Activated CD4-positive, CD25-positive, alpha-beta regulatory T cell treated with anti-CD3 and anti-CD28 coated beads, Interleukin-2, amount 50 U/mL, for 24 hours (primary cell): Measurements from ENCODE around the gene IGSF21.
"Not testable (repeated sequence)": the region's sequence is repeated elsewhere in the genome, so short reads cannot be mapped to it uniquely, and the experiment has no call there.

Source experiments
- ATAC-seq, 2 donors: fragments of 150-1000 bp; cut with Tn5 transposase; one replicate each; pipeline ENCODE4 v1.10.0; 2021; ENCODE audit warnings: mild to moderate bottlenecking in 1 of 2, moderate library complexity in 1 of 2

Gene IGSF21

DNA sequence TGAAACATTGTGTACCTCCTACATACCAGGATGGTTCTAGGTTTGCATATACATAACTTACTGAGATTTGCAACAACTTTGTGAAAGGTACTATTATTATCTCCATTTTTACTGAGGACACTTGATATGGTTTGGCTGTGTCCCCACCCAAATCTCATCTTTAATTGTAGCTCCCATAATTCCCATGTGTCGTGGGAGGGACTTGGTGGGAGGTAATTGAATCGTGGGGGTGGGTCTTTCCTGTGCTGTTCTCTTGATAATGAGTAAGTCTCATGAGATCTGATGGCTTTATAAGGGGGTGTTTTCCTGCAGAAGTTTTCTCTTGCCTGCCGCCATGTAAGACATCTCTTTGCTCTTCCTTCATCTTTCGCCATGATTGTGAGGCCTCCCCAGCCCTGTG, 40.1 kb downstream of the IGSF21 start:
- no peak for ATAC-seq

DNA sequence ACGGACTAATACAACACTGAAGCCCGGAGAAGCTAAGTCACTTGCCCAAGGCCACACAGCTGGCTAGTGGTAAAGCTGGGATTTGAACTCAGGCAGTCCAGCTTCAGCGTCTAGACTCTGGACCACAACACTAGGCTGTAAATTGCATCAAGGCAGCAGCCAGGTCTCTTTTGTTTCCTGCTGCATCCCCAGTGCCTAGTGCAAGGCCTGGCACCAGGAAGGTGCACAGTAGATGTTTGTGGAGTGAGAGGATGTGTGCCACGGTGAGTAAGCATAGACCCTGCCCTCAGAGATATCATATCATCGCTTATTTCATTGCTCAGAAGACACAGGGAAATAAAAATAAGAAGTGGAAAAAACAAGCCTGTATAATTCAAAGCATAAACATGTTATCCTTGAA, 40.9 kb downstream of the IGSF21 start:
- ATAC-seq, result no peak

GRCh38 chr1:18149027-18149641, 41.5 kb downstream of the IGSF21 start:
- ATAC-seq, result no peak

DNA sequence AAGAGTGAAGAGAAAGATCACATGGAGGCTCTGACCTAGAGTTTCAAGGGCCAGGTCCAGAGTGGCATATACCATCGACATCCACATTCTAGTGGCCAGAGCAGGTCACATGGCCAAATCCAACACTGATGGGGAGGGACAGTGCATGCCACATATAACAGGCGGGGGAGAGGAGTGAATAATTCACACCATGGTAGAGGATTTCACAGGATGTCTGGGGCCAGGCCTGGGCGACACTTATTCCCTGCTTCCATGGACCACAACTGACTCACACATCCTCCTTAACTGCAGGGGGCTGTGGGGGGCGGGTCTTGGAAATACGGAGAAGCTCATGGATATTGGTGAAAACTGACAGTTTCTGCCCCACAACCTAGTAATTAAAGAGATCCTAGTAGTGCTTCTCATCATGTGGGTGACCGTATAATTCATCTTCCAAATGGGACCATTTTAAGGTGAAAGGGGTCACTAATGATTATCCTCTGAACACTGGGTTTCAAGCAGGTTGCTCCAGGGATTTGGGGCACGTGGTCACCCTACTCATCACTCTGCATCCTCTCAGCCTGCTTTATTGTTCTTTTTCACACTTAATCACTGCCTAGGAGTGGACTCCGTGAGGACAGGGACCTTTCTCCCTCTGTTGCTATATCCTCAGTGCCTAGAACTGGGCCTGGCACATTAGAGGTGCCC, 44.0 kb downstream of the IGSF21 start:
- no peak for ATAC-seq

DNA sequence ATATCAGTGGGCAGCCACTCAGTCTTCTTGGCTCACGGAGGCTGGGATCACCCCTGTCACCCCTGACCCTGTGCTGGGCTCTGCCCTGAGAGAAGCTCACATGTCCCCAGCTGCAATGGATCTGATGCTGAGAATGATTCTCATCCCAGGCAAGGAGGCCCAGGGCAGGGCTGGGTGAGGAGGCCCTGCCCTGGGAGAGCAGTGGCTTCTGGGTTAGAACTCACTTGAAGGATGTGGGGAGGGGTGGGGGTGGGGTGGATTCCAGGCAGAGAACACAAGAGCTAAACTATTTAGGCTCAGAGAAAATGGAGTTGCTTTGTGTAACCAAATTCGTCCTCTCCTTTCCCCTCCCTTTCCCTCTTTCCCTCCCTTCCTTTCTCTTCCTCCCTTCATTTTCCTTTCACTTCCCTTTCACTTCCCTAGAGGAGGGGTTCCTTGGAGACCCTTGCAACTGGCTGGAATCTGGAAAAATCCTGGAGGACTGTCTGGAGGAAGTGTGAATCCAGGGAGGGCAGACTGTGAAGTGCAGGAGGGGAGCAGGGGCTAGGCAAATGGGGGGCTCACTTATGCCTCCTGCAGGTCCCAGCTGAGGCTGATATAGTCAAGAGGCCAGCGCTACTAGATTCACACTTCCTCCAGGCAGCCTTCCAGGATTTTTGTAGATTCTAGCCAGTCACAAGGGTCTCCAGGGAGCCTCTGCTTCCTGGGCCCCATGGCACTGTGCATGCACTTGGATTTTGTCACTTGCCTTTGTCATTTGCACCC, 47.0 kb downstream of the IGSF21 start:
- no peak for ATAC-seq

- no peak for ATAC-seq
These were observed 48.3 kb downstream of the IGSF21 start for GRCh38 chr1:18155881-18156385.

- ATAC-seq, result no peak
These were observed 49.8 kb downstream of the IGSF21 start for GRCh38 chr1:18157352-18157751.

GRCh38 chr1:18157968-18158367, 50.4 kb downstream of the IGSF21 start:
- no peak for ATAC-seq

- ATAC-seq, result no peak
These were observed 51.1 kb downstream of the IGSF21 start for GRCh38 chr1:18158714-18159113.

GRCh38 chr1:18160290-18160942, 52.8 kb downstream of the IGSF21 start:
- no peak for ATAC-seq

DNA sequence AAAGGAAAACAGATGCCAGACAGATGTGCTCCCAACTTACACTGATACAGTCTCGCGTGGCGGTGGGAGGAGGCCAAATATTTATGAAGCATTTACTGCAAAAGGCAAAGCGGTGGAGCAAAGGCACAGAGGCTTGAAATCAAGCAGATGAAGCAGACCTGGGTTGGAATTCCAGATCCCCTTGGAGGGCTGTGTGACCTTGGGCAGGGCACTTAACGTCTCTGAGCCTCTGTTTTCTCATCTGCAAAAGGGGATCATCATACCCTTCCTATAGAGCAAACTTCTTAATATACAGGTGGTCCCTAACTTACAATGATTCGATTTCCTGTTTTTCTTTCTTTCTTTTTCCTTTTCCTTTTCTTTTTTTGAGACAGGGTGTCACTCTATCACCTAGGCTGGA, 54.1 kb downstream of the IGSF21 start:
- no peak for ATAC-seq

DNA sequence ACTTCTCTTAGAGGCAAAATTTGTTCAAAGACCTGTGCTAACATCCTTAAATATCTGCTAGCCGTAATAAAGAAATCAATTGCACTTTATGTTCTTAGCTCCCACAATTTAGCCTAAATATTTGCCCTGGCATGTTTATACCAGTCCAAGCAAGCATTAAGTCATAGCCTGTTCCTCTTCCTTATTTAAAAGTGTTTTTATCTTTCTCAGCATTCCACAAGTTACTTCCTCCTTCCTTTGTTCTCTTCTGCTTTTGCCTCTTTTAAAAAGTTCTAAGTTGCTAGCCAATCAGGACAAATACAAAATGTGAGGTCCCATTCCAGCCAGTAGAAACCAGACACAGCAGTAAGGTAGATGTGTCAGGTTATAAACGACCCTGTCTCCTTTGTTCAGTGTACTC, 58.0 kb downstream of the IGSF21 start:
- not testable (repeated sequence) for ATAC-seq

GRCh38 chr1:18166341-18166740, 58.7 kb downstream of the IGSF21 start:
- ATAC-seq, result no peak

GRCh38 chr1:18166929-18167328, 59.3 kb downstream of the IGSF21 start:
- ATAC-seq, result no peak

DNA sequence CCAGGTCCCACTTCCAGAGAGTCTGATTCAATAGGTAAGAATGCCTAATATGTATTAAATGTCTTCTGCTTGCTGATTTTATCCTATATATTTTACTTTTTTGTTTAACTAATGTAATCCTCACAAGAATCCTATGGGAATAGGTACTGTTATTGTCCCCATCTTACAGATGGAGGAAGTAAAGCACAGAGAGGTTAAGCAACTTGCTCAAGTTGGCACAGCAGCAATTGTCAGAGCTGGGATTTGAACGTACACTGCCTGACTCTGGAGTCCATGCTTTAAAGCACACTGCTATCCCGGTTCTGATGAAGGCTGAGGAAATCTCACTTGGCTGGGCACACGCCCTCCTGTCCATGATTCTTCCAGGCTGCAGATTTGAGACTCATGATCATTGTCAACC, 62.8 kb downstream of the IGSF21 start:
- no peak for ATAC-seq

- ATAC-seq, result no peak
These were observed 66.4 kb downstream of the IGSF21 start for GRCh38 chr1:18174037-18174436.

- no peak for ATAC-seq
These were observed 67.5 kb downstream of the IGSF21 start for GRCh38 chr1:18175051-18175450.

DNA sequence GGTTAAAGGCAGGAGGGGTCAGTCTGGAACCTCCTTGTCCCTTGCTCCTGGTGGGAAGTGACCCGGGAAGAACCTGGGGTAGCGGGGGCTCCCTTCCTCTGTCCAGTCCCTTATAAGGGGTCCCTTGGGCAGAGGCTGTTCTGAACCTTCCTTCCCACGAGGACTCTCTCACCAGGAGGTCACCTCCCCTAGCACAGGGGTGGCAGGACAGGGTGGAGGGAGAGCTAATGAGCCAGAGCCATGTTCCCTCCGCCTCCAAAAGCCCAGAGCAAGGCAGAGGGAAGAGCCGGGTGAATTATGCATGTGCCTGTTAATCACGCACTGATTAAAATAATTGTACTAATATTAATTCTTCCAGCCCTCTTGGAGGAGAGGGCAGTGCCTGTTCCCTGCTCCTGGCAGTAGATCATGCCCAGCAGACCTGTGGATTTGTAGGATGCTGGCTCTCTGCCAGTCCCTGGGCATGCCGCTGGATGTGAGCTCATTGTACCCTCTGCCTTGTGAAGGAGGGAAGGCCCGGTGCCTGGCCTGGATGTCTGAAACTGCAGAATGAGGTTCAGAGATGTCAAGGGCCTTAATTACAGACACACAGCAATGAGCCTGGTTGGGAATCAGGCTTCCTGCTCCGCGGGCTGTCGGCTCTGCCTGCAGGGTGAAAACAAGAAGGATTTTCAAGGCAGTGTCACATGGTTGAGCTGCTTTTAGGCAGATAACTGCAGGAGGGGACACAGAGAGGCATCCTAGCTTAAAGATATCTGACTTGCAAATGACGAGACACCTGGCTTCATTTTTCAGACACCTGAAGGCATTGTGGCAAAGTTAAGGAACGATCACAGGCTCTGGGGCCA, 68.2 kb downstream of the IGSF21 start:
- no peak for ATAC-seq

DNA sequence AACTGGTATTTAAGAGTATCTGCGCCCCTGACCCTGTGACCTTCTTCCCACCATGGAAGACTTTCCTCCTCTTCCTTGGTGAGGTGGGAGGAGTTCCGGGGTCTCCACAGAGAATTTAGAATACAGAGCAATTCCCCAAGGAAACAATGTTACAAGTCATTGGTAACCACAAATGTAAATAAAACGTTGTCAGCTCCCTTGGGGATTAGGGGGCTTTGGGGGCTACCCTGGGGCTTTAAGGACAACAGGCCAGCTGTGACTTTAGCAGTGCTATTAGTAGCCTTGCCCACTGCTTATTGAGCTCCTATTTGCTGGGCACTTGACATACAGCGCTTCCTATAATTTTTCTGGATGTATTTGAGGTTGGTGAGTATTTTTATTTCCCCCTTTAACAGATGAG, 69.0 kb downstream of the IGSF21 start:
- ATAC-seq, result no peak

- ATAC-seq, result no peak
These were observed 70.5 kb downstream of the IGSF21 start for GRCh38 chr1:18178111-18178510.

GRCh38 chr1:18179009-18179408, 71.4 kb downstream of the IGSF21 start:
- ATAC-seq, result no peak
